ENCODE measurements around the gene SCAPER.
"Not testable (repeated sequence)": the region's sequence is repeated elsewhere in the genome, so short reads cannot be mapped to it uniquely, and the experiment has no call there.

The SCAPER gene

DNA sequence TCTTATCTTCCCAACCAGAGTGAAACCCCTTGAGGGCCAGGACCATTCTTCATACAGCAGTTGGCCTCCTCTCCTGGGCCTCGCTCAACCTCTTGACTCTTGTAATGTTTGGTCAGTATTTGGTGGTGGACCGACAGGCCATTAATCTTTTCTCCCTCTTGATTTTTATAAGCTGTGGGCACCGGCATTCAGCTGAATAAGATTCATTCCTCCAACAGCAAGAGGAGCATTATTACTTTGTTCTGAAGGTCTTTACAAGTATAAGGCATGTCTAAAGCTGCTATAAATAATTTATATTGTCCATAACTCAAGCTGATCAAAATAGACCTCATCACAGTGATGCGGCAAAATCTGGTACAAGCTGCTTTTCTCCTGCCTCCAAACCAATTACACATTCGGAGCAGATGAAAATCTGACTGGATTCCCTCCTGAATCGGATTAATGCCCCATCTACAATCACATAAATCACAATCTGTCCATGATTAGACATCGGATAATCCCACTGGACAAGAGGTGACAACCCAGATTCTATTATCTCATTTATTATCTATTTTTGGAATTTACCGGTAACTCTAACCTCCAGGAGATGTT, 576.9 kb downstream of the SCAPER start:
- DNase-seq (ENCODE audit: low spot score): no peak
- no peak for FAIRE-seq

- FAIRE-seq (no peak), DNase-seq (ENCODE audit: low spot score) (peak; percentile 46)
Measured at GRCh38 chr15:76327191-76328105, 577.7 kb downstream of the SCAPER start.

DNA sequence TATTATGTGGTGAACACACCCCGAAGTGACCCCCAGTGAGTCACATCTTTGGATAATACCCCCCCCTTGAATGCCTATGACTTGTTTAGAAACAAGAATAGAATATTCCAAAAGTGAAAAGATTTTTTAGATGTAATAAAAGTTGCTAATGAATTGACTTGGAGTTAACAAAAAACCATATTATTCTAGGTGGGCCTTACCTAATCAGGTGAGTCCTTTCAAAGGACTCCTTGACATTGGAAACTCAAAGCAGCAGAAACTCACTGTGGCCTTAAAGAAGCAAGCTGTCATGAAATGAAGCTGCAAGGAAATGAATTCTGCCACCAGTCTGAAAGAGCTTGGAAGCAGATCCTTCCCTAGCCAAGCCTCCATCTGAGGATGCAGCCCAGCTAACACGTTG, 579.4 kb downstream of the SCAPER start:
- DNase-seq (ENCODE audit: low spot score) (no peak), FAIRE-seq (no peak)

- FAIRE-seq (no peak), DNase-seq (ENCODE audit: low spot score) (no peak)
Measured at GRCh38 chr15:76324066-76324465, 581.1 kb downstream of the SCAPER start.

- FAIRE-seq (no peak), DNase-seq (ENCODE audit: low spot score) (no peak)
Measured at GRCh38 chr15:76321602-76322001, 583.5 kb downstream of the SCAPER start.

DNA sequence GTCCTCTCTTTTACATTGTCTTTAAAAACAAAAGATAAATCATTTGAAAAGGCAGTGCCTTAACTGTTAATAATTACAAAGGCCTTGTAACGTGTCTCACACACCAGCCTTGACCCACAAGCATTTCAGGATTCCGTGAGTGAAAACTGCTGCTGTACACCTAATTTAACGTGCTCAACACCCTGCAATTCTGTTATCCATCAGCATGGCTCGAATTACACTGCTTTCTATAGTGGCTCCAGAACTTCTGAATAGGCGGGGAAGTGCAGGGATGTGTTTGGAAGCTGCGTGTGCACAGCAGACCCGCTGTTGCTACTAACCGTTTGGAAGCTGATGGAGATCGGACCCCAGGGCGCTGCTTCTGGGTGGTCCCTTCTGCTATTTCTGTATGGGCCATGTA, 584.0 kb downstream of the SCAPER start:
- FAIRE-seq (no peak), DNase-seq (ENCODE audit: low spot score) (no peak)

- FAIRE-seq (no peak), DNase-seq (ENCODE audit: low spot score) (no peak)
Measured at GRCh38 chr15:76320012-76320411, 585.1 kb downstream of the SCAPER start.

DNA sequence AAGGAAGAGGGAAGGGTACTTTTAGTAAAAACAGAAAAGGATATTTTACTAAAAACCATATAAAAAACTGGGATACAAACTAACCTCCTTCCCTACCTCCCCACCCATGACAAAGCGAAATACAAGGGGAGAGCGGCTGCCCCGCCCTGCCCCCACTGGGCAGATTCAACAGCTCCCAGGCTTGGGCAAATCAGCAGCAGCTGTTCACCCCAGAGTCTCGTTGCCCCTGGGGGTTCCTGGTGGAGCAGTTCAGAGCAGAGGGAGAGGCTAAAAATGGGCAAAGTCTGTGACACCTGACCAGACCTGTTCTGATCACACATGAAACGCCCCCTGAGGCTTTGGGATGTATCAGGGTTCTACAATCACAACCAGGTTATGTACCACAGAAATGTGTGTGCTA, 591.4 kb downstream of the SCAPER start:
- no peak for DNase-seq (ENCODE audit: low spot score)

GRCh38 chr15:76313175-76313567, 592.0 kb downstream of the SCAPER start:
- not testable (repeated sequence) for FAIRE-seq; DNase-seq (ENCODE audit: low spot score)

More for the DNA sequence above, 591.4 kb downstream of the SCAPER start:
- FAIRE-seq: no peak

- FAIRE-seq: no peak
- DNase-seq (ENCODE audit: low spot score): no peak
Measured at GRCh38 chr15:76312540-76313174, 592.5 kb downstream of the SCAPER start.

DNA sequence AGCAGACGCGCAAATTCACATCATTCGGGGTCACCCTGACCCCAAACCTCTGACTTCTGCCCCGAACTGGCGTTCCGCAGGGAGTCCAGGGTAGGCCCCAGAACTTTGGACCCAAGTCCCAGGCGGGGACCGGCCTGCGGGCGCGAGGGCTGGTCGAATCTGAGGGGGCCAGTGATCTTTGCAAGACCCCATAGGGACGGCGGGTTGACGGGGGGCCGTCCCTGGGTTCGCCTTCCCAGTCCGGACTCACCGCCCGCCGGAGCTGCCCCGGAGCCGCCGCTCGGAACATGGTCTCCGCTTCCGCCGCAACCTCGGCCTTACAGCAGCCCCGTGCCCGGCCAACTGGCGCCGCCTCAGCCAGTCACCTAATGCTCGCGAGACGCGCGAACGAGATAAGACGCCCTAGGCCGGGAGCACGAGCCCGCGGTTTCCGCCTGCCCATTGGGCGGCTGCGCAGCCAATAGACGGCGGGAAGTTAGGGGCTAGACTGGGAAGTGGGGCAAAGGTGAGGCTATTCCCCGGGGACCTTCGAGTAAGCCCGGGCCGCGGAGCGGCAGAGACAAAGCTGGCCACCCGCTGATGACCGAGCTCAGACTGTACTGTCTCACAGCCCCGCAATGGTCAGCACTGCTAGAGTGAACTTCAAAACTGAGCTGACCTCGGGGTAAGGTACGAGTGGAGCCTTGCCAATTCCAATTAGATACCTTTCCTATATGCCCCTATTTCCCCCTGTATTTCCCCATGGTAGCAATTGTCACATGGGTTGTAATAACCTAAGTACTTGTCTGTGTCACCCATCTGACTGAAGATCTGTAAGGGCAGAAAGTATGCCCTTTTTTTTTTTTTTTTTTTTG, 593.8 kb downstream of the SCAPER start, which contains the start of gene ETFA:
Gene ETFA, minus strand, starts transcription at position 370 of the 854 bp plus-strand sequence. Its CDS starts 81 bp downstream, at position 289.
- peak; percentile 59 for FAIRE-seq
- peak; percentile 87 for DNase-seq (ENCODE audit: low spot score)

- DNase-seq (ENCODE audit: low spot score) (no peak), FAIRE-seq (no peak)
Measured at GRCh38 chr15:76310475-76311099, 594.6 kb downstream of the SCAPER start.

- no peak for DNase-seq (ENCODE audit: low spot score)
- FAIRE-seq: no peak
Measured at GRCh38 chr15:76309601-76310330, 595.4 kb downstream of the SCAPER start.

DNA sequence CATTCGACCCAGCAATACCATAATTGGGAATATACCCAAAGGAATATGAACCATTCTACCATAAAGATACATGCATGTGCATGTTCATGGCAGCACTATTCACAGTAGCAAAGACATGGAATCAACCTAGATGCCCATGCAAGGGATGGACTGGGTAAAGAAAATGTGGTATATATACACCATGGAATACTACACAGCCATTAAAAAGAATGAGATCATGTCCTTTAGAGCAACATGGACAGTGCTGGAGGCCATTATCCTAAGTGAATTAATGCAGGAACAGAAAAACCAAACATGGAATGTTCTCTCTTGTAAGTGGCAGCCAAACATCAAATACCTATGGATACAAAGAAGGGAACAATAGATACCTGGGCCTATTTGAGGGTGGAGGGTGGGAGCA, 601.2 kb downstream of the SCAPER start:
- no peak for DNase-seq (ENCODE audit: low spot score)
- no peak for FAIRE-seq

GRCh38 chr15:76299786-76300185, 605.4 kb downstream of the SCAPER start:
- no peak for FAIRE-seq
- DNase-seq (ENCODE audit: low spot score): no peak

DNA sequence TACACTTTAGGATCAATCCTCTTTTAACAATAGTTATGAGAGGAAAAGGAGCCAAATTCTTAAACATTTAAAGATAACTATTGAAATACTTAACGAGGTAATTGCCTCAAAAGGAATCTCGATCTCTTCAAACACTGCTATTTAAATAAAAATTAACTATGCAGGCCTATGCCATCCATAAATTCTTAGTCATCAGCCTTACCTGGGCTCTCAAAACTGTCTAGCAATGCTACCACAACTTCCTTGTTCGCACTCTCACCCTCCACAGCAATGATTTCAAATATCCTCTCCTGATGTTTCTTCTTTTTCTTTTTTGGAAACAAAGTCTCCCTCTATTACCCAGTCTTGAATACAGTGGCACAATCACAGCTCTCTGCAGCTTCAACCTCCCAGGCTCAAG, 606.2 kb downstream of the SCAPER start:
- DNase-seq (ENCODE audit: low spot score) (no peak), FAIRE-seq (peak; percentile 15)

DNA sequence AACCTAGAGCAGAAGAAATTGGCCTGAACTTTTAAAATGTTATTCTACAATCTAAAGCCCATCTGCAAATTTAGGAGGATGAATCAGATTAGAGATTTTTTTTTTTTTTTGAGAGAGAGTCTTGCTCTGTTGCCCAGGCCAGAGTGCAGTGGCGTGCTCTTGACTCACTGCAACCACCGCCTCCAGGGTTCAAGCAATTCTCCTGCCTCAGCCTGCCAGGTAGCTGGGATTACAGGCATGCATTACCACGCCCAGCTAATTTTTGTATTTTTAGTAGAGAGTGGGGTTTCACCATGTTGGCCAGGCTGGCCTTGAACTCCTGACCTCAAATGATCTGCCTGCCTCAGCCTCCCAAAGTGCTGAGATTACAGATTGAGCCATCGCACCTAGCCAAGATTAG, 607.2 kb downstream of the SCAPER start:
- FAIRE-seq; DNase-seq (ENCODE audit: low spot score): not testable (repeated sequence)

Measured in RCC 7860 (cell line).